K562 (cell line): ENCODE data around the gene CNIH3. TPM values are rescaled to one million over a fixed set of nuclear protein-coding genes. Genes with fewer than 3 reads are reported as not detected.

ENCODE experiments used
- ATAC-seq: fragments of 200-7000 bp; cut with Tn5 transposase; 3 replicates; pipeline ENCODE4 v1.9.1; 2020; ENCODE audit warnings: moderate library complexity
- BruUV-seq: library from RNA; stranded (reverse); fragments of 400-500 nt; replicated peaks from 2 replicates; lab custom pipeline; 2021; lab: Mats Ljungman, UMichigan
- CTCF ChIA-PET: fragments of 300-600 bp; formaldehyde crosslinking; extraction: SDS; loops from one replicate; lab custom pipeline; 2021; ENCODE audit warnings: low intra/inter-chr PET ratio; lab: Yijun Ruan, JAX
- POLR2A ChIA-PET: fragments of 300-600, 350-650 bp; sonication (Branson Sonifier 250); formaldehyde crosslinking; extraction: SDS; loops from one replicate; lab custom pipeline; 2021; ENCODE audit warnings: antibody characterized with exemption, inconsistent platforms; lab: Yijun Ruan, JAX
- DNase-seq, 4 experiments: peaks; one replicate each; pipeline versions ENCODE4 v3.0.0 to v3.0.0-alpha.2; 2011 to 2018; ENCODE audit warnings: low spot score in 3 of 4, mixed read lengths in 3 of 4; ENCODE audit errors: extremely low read depth in 1 of 4
- FAIRE-seq: peaks from 2 replicates; lab custom pipeline; 2011; peaks lifted over from hg19 to GRCh38; lab: Jason Lieb, UNC
- H2AFZ ChIP-seq: 2 replicates; pipeline ENCODE4 v1.6.0; 2011; ENCODE audit warnings: low read depth, low read length, control low read depth, inconsistent platforms
- H3K27ac ChIP-seq: fragments of 200-600 bp; 3 replicates; pipeline ENCODE4 v1.8.0; 2011; ENCODE audit warnings: low read depth, mild to moderate bottlenecking, control low read depth, inconsistent platforms, low read length, moderate library complexity, mixed read lengths; ENCODE audit errors: extremely low read depth
- H3K27me3 ChIP-seq, 2 experiments: fragments of 300-600 bp in 1 of 2; 2 replicates in 1 of 2; 3 replicates in 1 of 2; pipeline versions ENCODE4 v1.6.0 to v1.8.0; 2011; ENCODE audit warnings: inconsistent platforms in 2 of 2, low read length in 2 of 2, mild to moderate bottlenecking in 1 of 2, mixed read lengths in 1 of 2, moderate library complexity in 1 of 2; ENCODE audit not compliant: control insufficient read depth in 2 of 2, insufficient read depth in 2 of 2
- H3K36me3 ChIP-seq: fragments of 300-600 bp; 3 replicates; pipeline ENCODE4 v1.8.0; 2011; ENCODE audit warnings: mild to moderate bottlenecking, low read length, inconsistent platforms; ENCODE audit not compliant: control insufficient read depth, insufficient read depth
- H3K4me1 ChIP-seq, 2 experiments: fragments of 200-600 bp in 1 of 2; replicated peaks in 1 of 2; 2 replicates in 1 of 2; 3 replicates in 1 of 2; pipeline versions ENCODE4 v1.5.1 to v1.8.0; 2011; ENCODE audit warnings: inconsistent platforms in 2 of 2, low read length in 2 of 2, mild to moderate bottlenecking in 1 of 2, mixed read lengths in 1 of 2, moderate library complexity in 1 of 2; ENCODE audit not compliant: control insufficient read depth in 2 of 2, insufficient read depth in 2 of 2
- H3K4me2 ChIP-seq: 2 replicates; pipeline ENCODE4 v1.6.1; 2011; ENCODE audit warnings: low read length, control low read depth, inconsistent platforms, mixed read lengths; ENCODE audit not compliant: insufficient read depth
- H3K4me3 ChIP-seq: fragments of 200-600 bp; sonication (generic), shearing (Covaris generic); 2 replicates; pipeline ENCODE4 v1.5.1; 2016; ENCODE audit warnings: control low read depth, inconsistent platforms
- H3K79me2 ChIP-seq: fragments of 200-600 bp; 3 replicates; pipeline ENCODE4 v1.8.0; 2011; ENCODE audit warnings: low read length, inconsistent platforms; ENCODE audit not compliant: control insufficient read depth, insufficient read depth
- H3K9ac ChIP-seq, 2 experiments: 2 replicates each; pipeline versions ENCODE4 v1.6.0 to v1.6.1; 2011; ENCODE audit warnings: low read depth in 2 of 2, low read length in 2 of 2, control low read depth in 1 of 2, inconsistent platforms in 1 of 2, mild to moderate bottlenecking in 1 of 2, mixed read lengths in 1 of 2; ENCODE audit not compliant: insufficient read depth in 1 of 2
- H3K9me1 ChIP-seq: one replicate; pipeline ENCODE4 v1.6.0; 2011; ENCODE audit warnings: inconsistent platforms, mild to moderate bottlenecking, low read length, moderate library complexity; ENCODE audit not compliant: control insufficient read depth, insufficient read depth
- H3K9me3 ChIP-seq: replicated peaks from 2 replicates; pipeline ENCODE4 v1.5.1; 2011; ENCODE audit warnings: low read depth, low read length, inconsistent platforms; ENCODE audit not compliant: control insufficient read depth, insufficient read depth
- H4K20me1 ChIP-seq: replicated peaks from 2 replicates; pipeline ENCODE4 v1.6.1; 2011; ENCODE audit warnings: low read length, inconsistent platforms, mixed read lengths; ENCODE audit not compliant: control insufficient read depth, insufficient read depth
- DLX4 ChIP-seq: fragments of 250-450 bp; sonication (Bioruptor Pico); IDR thresholded peaks from 2 replicates; pipeline ENCODE4 v1.6.1; 2021; ENCODE audit warnings: mild to moderate bottlenecking
- PREB ChIP-seq: sonication (generic); formaldehyde crosslinking; IDR thresholded peaks from 2 replicates; pipeline ENCODE4 v1.8.1; 2023; ENCODE audit warnings: mild to moderate bottlenecking, missing genetic modification reagents
- RBM34 ChIP-seq: fragments of 200-400 bp; formaldehyde crosslinking; IDR thresholded peaks from 2 replicates; pipeline ENCODE4 v1.6.1; 2018; ENCODE audit warnings: low read length, borderline replicate concordance; ENCODE audit not compliant: insufficient read depth
- SMARCC2 ChIP-seq: fragments of 450-650 bp; IDR thresholded peaks from 2 replicates; pipeline ENCODE4 v1.6.1; 2017; ENCODE audit warnings: antibody characterized with exemption, moderate library complexity, mild to moderate bottlenecking, low read depth
- ZNF764 ChIP-seq: fragments of 250-450 bp; sonication (Bioruptor Pico); IDR thresholded peaks from 2 replicates; pipeline ENCODE4 v1.4.0; 2020; ENCODE audit warnings: low read depth, mild to moderate bottlenecking, moderate library complexity
- WGBS: fragments of 100-300 bp; shearing (Covaris generic); methylation state at CpG from one replicate; pipeline ENCODE4 v1.1.6; 2016; ENCODE audit warnings: low coverage, mixed read lengths; ENCODE audit not compliant: insufficient coverage; ENCODE audit errors: missing lambda C conversion rate; 5-methylcytosine and 5-hydroxymethylcytosine counted together
- in situ Hi-C: fragments of 300-500 bp; cut with MboI; formaldehyde crosslinking; loops from 4 replicates; pipeline ENCODE4 v1.15.0; 2018; ENCODE audit warnings: inconsistent platforms, mixed read lengths
- intact Hi-C: fragments of 100-400 bp; cut with micrococcal nuclease; formaldehyde crosslinking; loops from 2 replicates; pipeline ENCODE4 v1.14.2; 2022
- polyA plus RNA-seq, 8 experiments: library from polyadenylated mRNA; depleted of rRNA in 4 of 8; stranded (reverse) in 5 of 8; unstranded in 3 of 8; fragments of >200 nt; fragmentation: Nextera tagmentation in 2 of 8; fragmentation: Illumina TruSeq in 1 of 8; extraction: Ambion mirVana in 2 of 8; extraction: Trizol in 1 of 8; gene quantifications; 2 replicates each; pipeline versions ENCODE4 v1.2.1 to v1.2.3, GENCODE V29; 2011 to 2014; ENCODE audit warnings: inconsistent platforms in 1 of 8, missing spikeins in 1 of 8
- total RNA-seq, 7 experiments: library from RNA; depleted of rRNA in 6 of 7; stranded (reverse); fragments of >200 nt in 6 of 7; fragmentation: Illumina TruSeq in 2 of 7; extraction: Trizol in 2 of 7; gene quantifications; 2 replicates each; pipeline versions ENCODE4 v1.2.1 to v1.2.3, GENCODE V29; 2011 to 2021; ENCODE audit warnings: low replicate concordance in 1 of 7

Gene CNIH3
- total and polyA plus RNA-seq, 9 of the 15 experiments (the other 6 are each of a cell fraction or from before 2014, with no cell fraction given), result 0.14 to 1.8 (median 0.79) TPM

- CTCF ChIA-PET, result no interaction called here
- H3K4me1 ChIP-seq, result peaks cover 0 to 13% of the 10 kb centered on the region in 2 experiments; a peak in 1 of 5 replicates
These were observed 3.9 kb upstream of the CNIH3 start for GRCh38 chr1:224612246-224612645.

GRCh38 chr1:224613486-224613885 is 2.6 kb upstream of the CNIH3 start:
- intact Hi-C loops (no loop called here), in situ Hi-C loops (no loop called here)
- no peak overlapping the region for H3K9ac ChIP-seq
- H3K4me3 ChIP-seq, result no peak overlapping the region
- peaks cover 35 to 40% of the 10 kb centered on the region in 2 experiments; a peak in 4 of 5 replicates for H3K27me3 ChIP-seq
- no peak overlapping the region for H3K4me2 ChIP-seq
- BruUV-seq, result no TSS peak
- TF ChIP-seq PREB (no peak), SMARCC2 (no peak), ZNF764 (CRISPR knock-in tag) (no peak), DLX4 (CRISPR knock-in tag) (no peak)
- WGBS, result 1% methylated on average over 6 of the region's 6 CpGs
- no peaks in the 10 kb centered on the region; the same call in 1 of the 2 replicates for H4K20me1 ChIP-seq
- no peaks in the 10 kb centered on the region for H3K79me2 ChIP-seq
- H3K9me3 ChIP-seq, result no peaks in the 10 kb centered on the region; the same call in 1 of the 2 replicates
- CTCF ChIA-PET, result no interaction called here
- no peaks in the 10 kb centered on the region for H3K9me1 ChIP-seq
- POLR2A ChIA-PET, result interaction anchor here (1.6 kb wide), 1 partner anchor 13 kb away, joined by 4 read pairs; no protein-coding TSS in a partner anchor
- no peak for DNase-seq
- H2AFZ ChIP-seq, result no peak overlapping the region
- peaks cover 0 to 15% of the 10 kb centered on the region in 2 experiments; a peak in 1 of 5 replicates for H3K4me1 ChIP-seq
- no peaks in the 10 kb centered on the region for H3K36me3 ChIP-seq
- H3K27ac ChIP-seq, result no peak overlapping the region
- FAIRE-seq, result no peak
- no peak for ATAC-seq

More at GRCh38 chr1:224612246-224612645, 3.9 kb upstream of the CNIH3 start:
- no peak for DNase-seq
- Histone ChIP-seq H4K20me1 (no peaks in the 10 kb centered on the region; the same call in 1 of the 2 replicates), H3K4me2 (no peak overlapping the region), H3K79me2 (no peaks in the 10 kb centered on the region), H3K36me3 (no peaks in the 10 kb centered on the region), H3K27me3 (peaks cover 23 to 28% of the 10 kb centered on the region in 2 experiments; a peak in 4 of 5 replicates), H3K4me3 (no peak overlapping the region), H2AFZ (no peak overlapping the region), H3K27ac (no peak overlapping the region), H3K9me1 (no peaks in the 10 kb centered on the region), H3K9ac (no peak overlapping the region), H3K9me3 (no peaks in the 10 kb centered on the region; the same call in 1 of the 2 replicates)
- no TSS peak for BruUV-seq
- WGBS, result 0% methylated on average over 1 of the region's 1 CpG
- TF ChIP-seq RBM34, result no peak
- FAIRE-seq, result no peak
- ATAC-seq, result no peak
- in situ Hi-C loops (no loop called here), intact Hi-C loops (no loop called here)
- POLR2A ChIA-PET, result interaction anchor here (0.7 kb wide), 1 partner anchor 23 kb away, joined by 3 read pairs; no protein-coding TSS in a partner anchor
